GM18498 (cell line): ENCODE measurements around the gene BEND3.

Experiments used
- ATAC-seq: cut with Tn5 transposase; IDR thresholded peaks from one replicate; pipeline ENCODE4 v1.9.1; 2021; ENCODE audit warnings: mild to moderate bottlenecking, moderate library complexity; ENCODE audit not compliant: unreplicated experiment

The BEND3 gene

DNA sequence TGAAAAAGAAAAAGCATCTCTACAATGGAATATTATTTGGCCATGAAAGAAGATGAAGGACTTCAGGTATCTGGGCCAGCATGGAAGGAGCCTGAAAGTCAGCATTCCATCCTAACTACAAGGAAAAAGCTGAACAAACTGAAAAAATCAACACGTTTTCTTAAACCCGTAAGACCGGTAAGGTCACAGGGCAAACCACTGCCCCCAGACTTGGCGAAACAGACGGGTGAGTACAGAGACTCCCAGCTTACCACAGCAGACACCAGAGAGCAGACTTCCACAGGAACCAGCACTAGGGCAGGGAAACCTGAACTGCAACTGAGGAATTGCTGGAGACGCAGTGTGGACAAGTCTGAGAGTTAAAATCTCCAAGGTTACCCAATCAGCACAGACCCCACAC is 31.4 kb downstream of the BEND3 start:
- ATAC-seq: no peak

DNA sequence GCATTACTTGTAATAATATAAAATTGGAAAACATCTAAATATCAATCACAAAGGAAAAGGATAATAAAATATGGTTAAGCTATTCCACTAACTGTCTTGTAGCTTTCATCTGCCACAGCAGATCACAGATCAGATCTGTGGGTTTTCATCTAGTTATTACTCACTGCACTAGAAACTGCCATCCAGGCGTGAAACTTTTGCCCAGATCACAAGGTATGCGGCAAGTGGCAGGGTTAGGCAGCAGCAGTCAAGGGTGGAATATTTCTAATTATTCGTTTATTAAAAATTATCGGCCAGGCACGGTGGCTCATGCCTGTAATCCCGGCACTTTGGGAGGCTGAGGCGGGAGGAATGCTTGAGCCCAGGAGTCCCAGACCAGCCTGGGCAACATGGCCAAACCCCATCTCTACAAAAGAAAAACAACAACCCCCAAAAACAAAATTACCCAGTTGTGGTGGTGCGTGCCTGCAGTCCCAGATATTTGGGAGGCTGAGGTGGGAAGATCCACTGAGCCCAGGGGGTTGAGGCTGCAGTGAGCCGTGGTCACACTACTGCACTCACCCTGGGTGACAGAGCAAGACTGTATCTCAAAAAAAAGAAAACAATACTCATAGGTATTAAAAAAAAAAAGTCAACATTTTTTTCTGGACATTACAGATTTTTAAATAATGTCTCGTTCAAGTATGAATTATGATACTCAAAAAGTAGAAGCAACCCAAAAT is 32.1 kb downstream of the BEND3 start:
- peak; percentile 77 for ATAC-seq

DNA sequence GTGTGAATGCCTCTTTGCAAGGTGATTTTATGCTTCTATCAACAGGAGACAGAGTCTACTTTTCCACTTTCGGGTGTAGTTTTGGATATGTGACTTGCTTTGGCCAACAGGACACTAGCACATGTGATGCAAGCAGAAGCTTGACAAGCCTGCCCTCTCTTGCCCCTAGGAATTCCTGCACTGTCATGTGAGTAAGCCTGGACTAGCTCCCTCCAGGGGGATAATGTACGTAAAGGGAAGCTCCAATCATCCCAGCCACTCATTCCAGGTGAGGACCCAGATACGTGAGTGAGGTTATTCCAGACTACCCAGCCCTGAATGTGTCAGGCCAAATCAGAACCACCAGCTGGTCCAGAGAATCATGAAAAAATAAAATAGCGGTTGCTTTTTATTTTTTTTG is 33.3 kb downstream of the BEND3 start:
- ATAC-seq: no peak

- ATAC-seq: no peak
Observed at GRCh38 chr6:107080036-107080435, 35.3 kb downstream of the BEND3 start.

- no peak for ATAC-seq
Observed at GRCh38 chr6:107079429-107079828, 35.9 kb downstream of the BEND3 start.

DNA sequence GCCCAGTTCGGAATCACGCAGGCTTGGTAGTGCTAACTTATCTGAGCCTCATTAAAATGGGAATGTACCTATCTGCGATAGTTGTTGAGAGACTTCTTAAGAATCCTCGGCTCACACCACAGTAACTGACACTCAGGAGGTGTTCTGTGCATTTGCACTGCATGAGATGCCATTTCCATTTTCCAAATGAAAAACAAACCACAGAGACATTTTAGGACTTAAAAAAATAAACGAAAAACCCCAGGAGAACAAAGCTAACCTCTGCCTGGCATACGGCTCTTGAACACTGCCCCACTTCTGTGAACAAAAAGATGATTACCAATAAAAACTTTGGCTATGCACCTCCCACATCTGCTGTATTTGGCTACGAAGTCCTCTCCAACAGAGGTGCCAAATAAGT is 37.6 kb downstream of the BEND3 start:
- ATAC-seq: no peak

GRCh38 chr6:107075951-107076381 is 39.3 kb downstream of the BEND3 start:
- no peak for ATAC-seq

GRCh38 chr6:107070686-107071085 is 44.6 kb downstream of the BEND3 start:
- ATAC-seq: no peak

- no peak for ATAC-seq
Observed at GRCh38 chr6:107069631-107070548, 45.4 kb downstream of the BEND3 start.

DNA sequence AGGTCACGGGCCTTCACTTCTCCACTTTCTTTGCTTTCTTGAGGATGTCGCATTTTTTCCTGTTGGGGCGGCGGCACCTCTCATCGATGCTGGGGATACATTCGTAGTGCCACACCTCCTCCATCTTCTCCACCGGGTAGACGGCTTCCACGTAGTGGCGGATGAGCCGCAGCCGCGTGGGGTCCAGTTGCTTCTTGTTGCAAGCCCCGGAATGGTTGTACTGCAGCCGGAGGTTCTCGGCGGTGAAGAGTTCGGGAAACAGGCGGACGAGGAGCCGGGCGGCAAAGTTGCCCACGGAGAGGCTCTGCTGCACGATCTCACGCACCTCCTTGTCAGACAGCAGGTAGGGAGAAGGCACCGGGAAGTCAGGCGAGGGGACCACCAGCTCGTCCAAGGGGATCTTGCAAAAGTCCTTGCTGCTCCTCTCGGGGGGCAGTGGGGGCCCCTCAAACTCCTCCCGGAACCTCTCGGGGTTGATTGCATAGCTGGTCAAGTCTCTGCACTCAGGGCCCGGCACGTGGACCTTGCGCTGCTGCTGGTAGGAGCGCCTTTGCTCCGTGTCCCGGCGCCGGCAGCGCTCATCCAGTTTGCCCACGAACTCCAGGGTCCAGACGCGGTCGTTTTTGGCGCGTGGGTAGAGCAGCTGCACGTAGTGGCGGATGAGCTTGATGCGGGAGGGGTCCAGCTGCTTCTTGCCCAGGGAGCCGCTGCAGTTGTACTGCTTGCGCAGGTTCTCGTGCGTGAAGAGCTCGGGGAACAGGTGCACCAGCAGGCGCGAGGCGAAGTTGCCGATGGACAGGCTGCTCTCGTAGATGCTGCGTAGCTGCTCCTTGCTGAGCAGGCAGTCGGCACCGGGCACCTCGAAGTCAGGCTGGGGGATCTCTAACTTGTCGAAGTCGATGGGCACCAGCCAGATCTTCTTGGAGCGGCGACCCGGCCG is 46.4 kb downstream of the BEND3 start:
- no peak for ATAC-seq

DNA sequence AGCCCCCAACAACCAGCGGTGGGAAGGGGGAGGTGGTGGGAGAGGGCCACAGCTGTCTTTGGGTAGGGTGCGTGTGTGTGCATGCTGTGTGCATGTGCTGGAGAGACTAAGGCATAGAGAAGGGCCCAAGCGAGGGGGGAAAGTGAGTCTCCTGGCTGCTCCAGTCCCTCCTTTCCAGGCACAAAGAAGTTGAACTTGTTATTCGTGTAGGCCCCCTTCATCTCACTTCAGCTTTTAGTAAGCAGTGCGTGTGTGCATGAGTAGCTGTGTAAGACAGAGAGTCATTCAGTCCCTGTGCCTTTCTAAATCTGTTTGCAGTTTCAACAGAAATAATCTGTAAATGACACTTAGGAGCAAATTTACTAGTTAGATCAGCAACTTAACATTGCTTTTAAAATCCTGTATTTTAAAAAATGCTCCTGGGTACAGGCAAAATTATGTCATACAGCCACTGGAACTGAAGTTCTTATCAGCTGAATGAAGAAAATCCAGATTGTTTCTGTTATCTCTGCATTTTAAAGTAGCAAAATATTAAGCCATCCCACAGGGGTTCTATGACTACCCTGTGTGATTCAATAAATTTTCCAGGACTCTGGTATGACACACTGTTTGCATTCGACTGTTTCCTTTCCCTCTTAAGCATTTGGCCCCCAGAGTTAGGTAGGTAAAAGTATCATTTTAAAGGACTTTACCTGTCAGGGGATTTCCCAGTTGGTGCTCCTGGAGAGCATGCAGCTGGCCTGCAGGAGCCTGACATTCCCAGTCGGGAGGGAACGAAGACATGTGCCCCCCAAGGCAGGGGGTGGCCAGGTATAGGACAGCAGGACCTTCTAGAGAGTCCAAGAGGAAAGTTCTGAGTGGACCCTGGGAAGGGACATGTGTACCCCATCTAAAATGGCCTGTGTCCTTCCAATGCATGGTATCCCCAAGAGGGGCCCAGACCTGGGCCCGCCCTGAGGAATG is 48.3 kb downstream of the BEND3 start:
- no peak for ATAC-seq

DNA sequence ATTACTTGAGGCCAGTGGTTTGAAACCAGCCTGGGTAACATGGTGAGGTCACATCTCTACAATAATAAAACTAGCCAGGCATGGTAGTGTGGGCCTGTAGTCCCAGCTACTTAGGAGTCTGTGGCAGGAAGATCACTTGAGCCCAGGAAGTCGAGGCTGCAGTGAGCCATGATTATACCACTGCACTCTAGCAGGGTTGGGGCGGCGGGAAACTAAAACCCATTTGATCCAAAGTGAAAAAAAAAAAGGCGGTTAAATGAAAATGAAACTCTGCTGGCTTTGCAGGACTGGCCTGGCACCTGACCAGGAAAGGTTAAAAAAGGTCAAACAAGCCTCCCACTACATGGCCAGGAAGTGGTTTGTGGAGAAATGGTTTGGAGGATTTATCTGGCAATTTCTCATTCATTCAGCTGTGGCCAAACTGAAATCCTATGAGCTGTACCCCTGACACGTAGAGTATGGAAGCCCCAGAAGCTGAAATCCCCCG is 50.7 kb downstream of the BEND3 start:
- ATAC-seq: no peak

DNA sequence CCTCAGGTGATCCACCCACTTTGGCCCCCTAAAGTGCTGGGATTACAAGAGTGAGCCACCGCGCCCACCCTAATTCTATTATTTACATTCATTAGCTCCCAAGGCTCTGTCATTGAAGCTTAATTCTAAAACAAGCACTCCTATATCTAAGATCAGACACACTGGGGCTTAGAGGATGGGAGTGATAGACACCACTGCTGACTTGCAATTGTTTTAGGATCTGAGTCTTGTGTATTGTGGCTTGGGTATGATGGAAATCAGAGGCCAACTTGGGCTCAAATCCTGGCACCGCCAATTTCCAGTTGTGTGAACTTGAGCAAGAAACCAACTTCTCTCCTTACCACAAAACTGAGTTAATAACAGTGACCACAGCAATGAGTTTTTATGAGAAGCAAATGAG is 52.6 kb downstream of the BEND3 start:
- ATAC-seq: no peak

GRCh38 chr6:107061125-107062020 is 53.9 kb downstream of the BEND3 start:
- peak; percentile 77 for ATAC-seq

GRCh38 chr6:107060704-107061103 is 54.6 kb downstream of the BEND3 start:
- ATAC-seq: no peak

DNA sequence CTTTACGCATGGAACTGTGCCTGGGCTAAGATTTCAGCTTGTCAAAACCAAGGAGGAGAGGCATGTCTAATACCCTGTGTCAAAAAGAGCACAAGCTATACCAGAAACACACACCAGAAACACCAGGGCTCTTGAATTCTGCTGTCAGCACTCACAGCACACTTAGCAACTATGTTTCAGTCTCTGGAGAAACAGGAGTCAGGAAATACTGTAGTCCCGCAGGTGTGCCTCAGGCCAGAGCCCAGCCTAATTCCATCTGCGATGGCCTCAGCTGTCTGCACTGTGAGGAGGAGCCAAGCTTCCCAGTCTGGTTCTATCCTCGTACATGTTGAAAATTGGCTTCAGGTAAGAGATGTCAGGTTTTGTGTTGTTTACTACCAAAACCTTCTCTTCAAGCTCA is 55.7 kb downstream of the BEND3 start:
- no peak for ATAC-seq

GRCh38 chr6:107057679-107058078 is 57.6 kb downstream of the BEND3 start:
- ATAC-seq: no peak

DNA sequence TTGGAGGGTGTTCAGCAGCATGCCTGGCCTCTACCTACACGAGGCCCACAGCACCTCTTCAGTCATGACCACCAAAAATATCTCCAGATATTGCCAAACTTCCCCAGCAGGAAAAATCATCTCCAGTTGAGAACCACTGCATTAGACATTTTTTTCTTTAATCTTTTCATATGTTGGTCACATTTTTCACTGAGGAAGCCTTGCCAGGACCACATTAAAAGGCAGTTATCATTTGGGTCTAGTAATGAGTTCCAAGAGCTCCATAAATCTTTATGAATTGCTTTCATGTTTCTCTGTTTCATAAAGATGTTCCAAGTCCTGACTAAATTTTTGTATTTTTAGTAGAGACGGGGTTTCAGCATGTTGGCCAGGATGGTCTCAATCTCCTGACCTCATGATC is 58.5 kb downstream of the BEND3 start:
- ATAC-seq: no peak

DNA sequence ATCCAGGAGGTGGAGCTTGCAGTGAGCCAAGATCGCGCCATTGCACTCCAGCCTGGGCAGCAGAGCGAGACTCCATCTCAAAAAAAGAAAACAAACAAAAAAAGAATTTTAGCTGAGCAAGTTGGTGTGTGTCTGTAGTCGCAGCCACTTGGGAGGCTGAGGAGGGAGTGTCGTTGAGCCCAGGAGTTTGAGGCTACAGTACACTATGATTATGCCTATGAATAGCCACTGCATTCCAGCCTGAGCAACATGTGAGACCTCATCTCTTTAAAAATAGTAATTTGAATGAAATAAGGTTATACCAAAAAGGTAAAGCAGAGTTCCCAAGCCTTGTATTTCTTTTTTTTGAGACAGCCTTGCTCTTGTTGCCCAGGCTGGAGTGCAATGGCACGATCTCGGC is 67.5 kb downstream of the BEND3 start:
- no peak for ATAC-seq
